K562 (cell line): Measurements from ENCODE around the gene TULP4. TPM values are rescaled to one million over a fixed set of nuclear protein-coding genes. Genes with fewer than 3 reads are reported as not detected.

ENCODE experiments used
- ATAC-seq: fragments of 200-7000 bp; cut with Tn5 transposase; 3 replicates; pipeline ENCODE4 v1.9.1; 2020; ENCODE audit warnings: moderate library complexity
- BruUV-seq: library from RNA; stranded (reverse); fragments of 400-500 nt; replicated peaks from 2 replicates; lab custom pipeline; 2021; lab: Mats Ljungman, UMichigan
- CTCF ChIA-PET: fragments of 300-600 bp; formaldehyde crosslinking; extraction: SDS; loops from one replicate; lab custom pipeline; 2021; ENCODE audit warnings: low intra/inter-chr PET ratio; lab: Yijun Ruan, JAX
- POLR2A ChIA-PET: fragments of 300-600, 350-650 bp; sonication (Branson Sonifier 250); formaldehyde crosslinking; extraction: SDS; loops from one replicate; lab custom pipeline; 2021; ENCODE audit warnings: antibody characterized with exemption, inconsistent platforms; lab: Yijun Ruan, JAX
- DNase-seq, 4 experiments: peaks; one replicate each; pipeline versions ENCODE4 v3.0.0 to v3.0.0-alpha.2; 2011 to 2018; ENCODE audit warnings: low spot score in 3 of 4, mixed read lengths in 3 of 4; ENCODE audit errors: extremely low read depth in 1 of 4
- FAIRE-seq: peaks from 2 replicates; lab custom pipeline; 2011; peaks lifted over from hg19 to GRCh38; lab: Jason Lieb, UNC
- H2AFZ ChIP-seq: 2 replicates; pipeline ENCODE4 v1.6.0; 2011; ENCODE audit warnings: low read depth, low read length, control low read depth, inconsistent platforms
- H3K27ac ChIP-seq: fragments of 200-600 bp; 3 replicates; pipeline ENCODE4 v1.8.0; 2011; ENCODE audit warnings: low read depth, mild to moderate bottlenecking, control low read depth, inconsistent platforms, low read length, moderate library complexity, mixed read lengths; ENCODE audit errors: extremely low read depth
- H3K27me3 ChIP-seq, 2 experiments: fragments of 300-600 bp in 1 of 2; 2 replicates in 1 of 2; 3 replicates in 1 of 2; pipeline versions ENCODE4 v1.6.0 to v1.8.0; 2011; ENCODE audit warnings: inconsistent platforms in 2 of 2, low read length in 2 of 2, mild to moderate bottlenecking in 1 of 2, mixed read lengths in 1 of 2, moderate library complexity in 1 of 2; ENCODE audit not compliant: control insufficient read depth in 2 of 2, insufficient read depth in 2 of 2
- H3K36me3 ChIP-seq: fragments of 300-600 bp; 3 replicates; pipeline ENCODE4 v1.8.0; 2011; ENCODE audit warnings: mild to moderate bottlenecking, low read length, inconsistent platforms; ENCODE audit not compliant: control insufficient read depth, insufficient read depth
- H3K4me1 ChIP-seq, 2 experiments: fragments of 200-600 bp in 1 of 2; replicated peaks in 1 of 2; 2 replicates in 1 of 2; 3 replicates in 1 of 2; pipeline versions ENCODE4 v1.5.1 to v1.8.0; 2011; ENCODE audit warnings: inconsistent platforms in 2 of 2, low read length in 2 of 2, mild to moderate bottlenecking in 1 of 2, mixed read lengths in 1 of 2, moderate library complexity in 1 of 2; ENCODE audit not compliant: control insufficient read depth in 2 of 2, insufficient read depth in 2 of 2
- H3K4me2 ChIP-seq: 2 replicates; pipeline ENCODE4 v1.6.1; 2011; ENCODE audit warnings: low read length, control low read depth, inconsistent platforms, mixed read lengths; ENCODE audit not compliant: insufficient read depth
- H3K4me3 ChIP-seq: fragments of 200-600 bp; sonication (generic), shearing (Covaris generic); 2 replicates; pipeline ENCODE4 v1.5.1; 2016; ENCODE audit warnings: control low read depth, inconsistent platforms
- H3K79me2 ChIP-seq: fragments of 200-600 bp; 3 replicates; pipeline ENCODE4 v1.8.0; 2011; ENCODE audit warnings: low read length, inconsistent platforms; ENCODE audit not compliant: control insufficient read depth, insufficient read depth
- H3K9ac ChIP-seq, 2 experiments: 2 replicates each; pipeline versions ENCODE4 v1.6.0 to v1.6.1; 2011; ENCODE audit warnings: low read depth in 2 of 2, low read length in 2 of 2, control low read depth in 1 of 2, inconsistent platforms in 1 of 2, mild to moderate bottlenecking in 1 of 2, mixed read lengths in 1 of 2; ENCODE audit not compliant: insufficient read depth in 1 of 2
- H3K9me1 ChIP-seq: one replicate; pipeline ENCODE4 v1.6.0; 2011; ENCODE audit warnings: inconsistent platforms, mild to moderate bottlenecking, low read length, moderate library complexity; ENCODE audit not compliant: control insufficient read depth, insufficient read depth
- H3K9me3 ChIP-seq: replicated peaks from 2 replicates; pipeline ENCODE4 v1.5.1; 2011; ENCODE audit warnings: low read depth, low read length, inconsistent platforms; ENCODE audit not compliant: control insufficient read depth, insufficient read depth
- H4K20me1 ChIP-seq: replicated peaks from 2 replicates; pipeline ENCODE4 v1.6.1; 2011; ENCODE audit warnings: low read length, inconsistent platforms, mixed read lengths; ENCODE audit not compliant: control insufficient read depth, insufficient read depth
- BRD9 ChIP-seq: fragments of 450-650 bp; IDR thresholded peaks from 2 replicates; pipeline ENCODE4 v1.6.1; 2018; ENCODE audit warnings: low read depth; ENCODE audit not compliant: partially characterized antibody
- HOXB6 ChIP-seq: fragments of 250-450 bp; sonication (Bioruptor Pico); IDR thresholded peaks from 2 replicates; pipeline ENCODE4 v1.5.1; 2022; ENCODE audit warnings: mild to moderate bottlenecking, borderline replicate concordance
- MXI1 ChIP-seq: IDR thresholded peaks from 2 replicates; pipeline ENCODE4 v1.6.1; 2011; ENCODE audit warnings: low read depth, mild to moderate bottlenecking, improper control_type of control experiment, low read length
- NCOR1 ChIP-seq: fragments of 450-650 bp; IDR thresholded peaks from 2 replicates; pipeline ENCODE4 v1.6.1; 2016; ENCODE audit warnings: mild to moderate bottlenecking, moderate library complexity
- PURB ChIP-seq: sonication (generic); formaldehyde crosslinking; IDR thresholded peaks from 2 replicates; pipeline ENCODE4 v1.9.0; 2021; ENCODE audit warnings: low read depth, mild to moderate bottlenecking, missing genetic modification reagents
- SNAPC5 ChIP-seq: fragments of 250-450 bp; sonication (Bioruptor Pico); IDR thresholded peaks from 2 replicates; pipeline ENCODE4 v1.8.0; 2021; ENCODE audit warnings: moderate library complexity, mild to moderate bottlenecking, inconsistent platforms
- TAF15 ChIP-seq: fragments of 200-400 bp; formaldehyde crosslinking; IDR thresholded peaks from 2 replicates; pipeline ENCODE4 v1.6.1; 2017; ENCODE audit warnings: mild to moderate bottlenecking, low read depth, low read length, moderate library complexity
- TAL1 ChIP-seq: fragments of 450-650 bp; IDR thresholded peaks from 2 replicates; pipeline ENCODE4 v1.6.1; 2016; ENCODE audit warnings: mild to moderate bottlenecking
- TBL1XR1 ChIP-seq, 2 experiments: IDR thresholded peaks; 2 replicates each; pipeline ENCODE4 v1.6.1; 2012; ENCODE audit warnings: improper control_type of control experiment in 2 of 2, low read length in 2 of 2, mild to moderate bottlenecking in 1 of 2
- VEZF1 ChIP-seq: fragments of 200-800 bp; sonication (Bioruptor generic); IDR thresholded peaks from 2 replicates; pipeline ENCODE4 v1.6.1; 2017; ENCODE audit warnings: missing genetic modification characterization, missing compliant biosample characterization
- ZNF644 ChIP-seq: fragments of 200-800 bp; sonication (Bioruptor generic); IDR thresholded peaks from 2 replicates; pipeline ENCODE4 v1.6.1; 2016; ENCODE audit warnings: low read depth, missing genetic modification characterization, missing compliant biosample characterization
- WGBS: fragments of 100-300 bp; shearing (Covaris generic); methylation state at CpG from one replicate; pipeline ENCODE4 v1.1.6; 2016; ENCODE audit warnings: low coverage, mixed read lengths; ENCODE audit not compliant: insufficient coverage; ENCODE audit errors: missing lambda C conversion rate; 5-methylcytosine and 5-hydroxymethylcytosine counted together
- in situ Hi-C: fragments of 300-500 bp; cut with MboI; formaldehyde crosslinking; loops from 4 replicates; pipeline ENCODE4 v1.15.0; 2018; ENCODE audit warnings: inconsistent platforms, mixed read lengths
- intact Hi-C: fragments of 100-400 bp; cut with micrococcal nuclease; formaldehyde crosslinking; loops from 2 replicates; pipeline ENCODE4 v1.14.2; 2022
- polyA plus RNA-seq, 8 experiments: library from polyadenylated mRNA; depleted of rRNA in 4 of 8; stranded (reverse) in 5 of 8; unstranded in 3 of 8; fragments of >200 nt; fragmentation: Nextera tagmentation in 2 of 8; fragmentation: Illumina TruSeq in 1 of 8; extraction: Ambion mirVana in 2 of 8; extraction: Trizol in 1 of 8; gene quantifications; 2 replicates each; pipeline versions ENCODE4 v1.2.1 to v1.2.3, GENCODE V29; 2011 to 2014; ENCODE audit warnings: inconsistent platforms in 1 of 8, missing spikeins in 1 of 8
- total RNA-seq, 7 experiments: library from RNA; depleted of rRNA in 6 of 7; stranded (reverse); fragments of >200 nt in 6 of 7; fragmentation: Illumina TruSeq in 2 of 7; extraction: Trizol in 2 of 7; gene quantifications; 2 replicates each; pipeline versions ENCODE4 v1.2.1 to v1.2.3, GENCODE V29; 2011 to 2021; ENCODE audit warnings: low replicate concordance in 1 of 7

The TULP4 gene
- total and polyA plus RNA-seq, 9 of the 15 experiments (the other 6 are each of a cell fraction or from before 2014, with no cell fraction given): 1.2 to 50.4 (median 11.0) TPM

- FAIRE-seq (no peak), ATAC-seq (no peak), DNase-seq (no peak)
- H3K9ac ChIP-seq: no peak overlapping the region
- WGBS: 76% methylated on average over 4 of the region's 4 CpGs
- H4K20me1 ChIP-seq: no peaks in the 10 kb centered on the region
- 0 out of 3 replicates have a peak, but pooled peaks cover 3% of the 10 kb centered on the region for H3K36me3 ChIP-seq
- CTCF ChIA-PET: no interaction called here
- TF ChIP-seq VEZF1 (CRISPR knock-in tag) (no peak), TAF15 (no peak), SNAPC5 (CRISPR knock-in tag) (no peak), TBL1XR1 (IDR thresholded peaks at IDR 0.05; ENCODE audit: low read length in 2 of 2) (no peak), HOXB6 (no peak), MXI1 (no peak), TAL1 (no peak), NCOR1 (no peak), BRD9 (no peak), ZNF644 (tag) (no peak), PURB (CRISPR knock-in tag) (no peak)
- intact Hi-C loops: no loop called here
- BruUV-seq: no TSS peak
- in situ Hi-C loops: no loop called here
- no peak overlapping the region for H3K4me2 ChIP-seq
- H3K4me1 ChIP-seq: no peaks in the 10 kb centered on the region
- H3K27ac ChIP-seq: no peak overlapping the region
- no peak overlapping the region for H2AFZ ChIP-seq
- no peaks in the 10 kb centered on the region; the same call in 1 of the 2 replicates for H3K9me3 ChIP-seq
- H3K9me1 ChIP-seq: no peaks in the 10 kb centered on the region
- POLR2A ChIA-PET: interaction anchor here (1.0 kb wide), 1 partner anchor 8 kb away, joined by 3 read pairs; no protein-coding TSS in a partner anchor
- H3K27me3 ChIP-seq: no peaks in the 10 kb centered on the region
- no peaks in the 10 kb centered on the region for H3K79me2 ChIP-seq
- H3K4me3 ChIP-seq: no peak overlapping the region
Observed at GRCh38 chr6:158421381-158421780, 109.1 kb downstream of the TULP4 start.
